ENCODE data around the gene KCNQ5. TPM values are rescaled to one million over a fixed set of nuclear protein-coding genes. Genes with fewer than 3 reads are reported as not detected.

KCNQ5 gene
- total RNA-seq, 1 donor from 2014 or later, result 10.1 TPM

- ChIA-PET CTCF (interaction anchor here (0.6 to 12.2 kb wide), 17 partner anchors 10 to 718 kb away, joined by 3 to 423 read pairs (median 5); partner anchors contain the start of gene KCNQ5), POLR2A (interaction anchor here (0.7 to 3.4 kb wide), 2 partner anchors 513 to 549 kb away, joined by 3 to 20 read pairs; no protein-coding TSS in a partner anchor)
- peaks cover 4% of the 10 kb centered on the region for H3K4me1 Mint-ChIP-seq
- H3K27me3 Mint-ChIP-seq, result no peaks in the 10 kb centered on the region
- peak overlapping the region; percentile 33 for H3K4me3 Mint-ChIP-seq
- peak; percentile 8 for TF ChIP-seq CTCF (IDR thresholded peaks at IDR 0.05)
- peaks cover 4% of the 10 kb centered on the region for H3K36me3 Mint-ChIP-seq (ENCODE audit: low read depth)
- DNase-seq (peak; percentile 72), ATAC-seq (ENCODE audit: low read depth) (peak; percentile 90)
- intact Hi-C loops (cut with micrococcal nuclease), result loop anchor here (1.0 to 5.0 kb wide), 7 partner anchors 51 to 878 kb away; no protein-coding TSS in a partner anchor
- no peaks in the 10 kb centered on the region for H3K9me3 Mint-ChIP-seq
- no peak overlapping the region for H3K27ac Mint-ChIP-seq
Measured at GRCh38 chr6:73129653-73130443, 508.0 kb downstream of the KCNQ5 start.

- ChIA-PET CTCF (interaction anchor here (0.6 to 12.2 kb wide), 5 partner anchors 46 to 1926 kb away, joined by 3 to 423 read pairs (median 9); partner anchors contain the start of gene KCNQ5), POLR2A (no interaction called here)
- intact Hi-C loops (cut with micrococcal nuclease), result loop anchor here (5.0 kb wide), 1 partner anchor 879 kb away; no protein-coding TSS in a partner anchor
- TF ChIP-seq CTCF (IDR thresholded peaks at IDR 0.05), result no peak
- Mint-ChIP-seq H3K36me3 (ENCODE audit: low read depth) (peaks cover 4% of the 10 kb centered on the region), H3K9me3 (no peaks in the 10 kb centered on the region), H3K4me3 (no peak overlapping the region), H3K27ac (no peak overlapping the region), H3K4me1 (peaks cover 4% of the 10 kb centered on the region), H3K27me3 (no peaks in the 10 kb centered on the region)
- ATAC-seq (ENCODE audit: low read depth), result no peak
- DNase-seq, result no peak
Measured at GRCh38 chr6:73131706-73132105, 509.8 kb downstream of the KCNQ5 start.

GRCh38 chr6:73134588-73134987 lies 512.7 kb downstream of the KCNQ5 start:
- no peak for TF ChIP-seq CTCF (IDR thresholded peaks at IDR 0.05)
- H3K4me3 Mint-ChIP-seq, result no peak overlapping the region
- no peaks in the 10 kb centered on the region for H3K27me3 Mint-ChIP-seq
- H3K36me3 Mint-ChIP-seq (ENCODE audit: low read depth), result peaks cover 4% of the 10 kb centered on the region
- ChIA-PET POLR2A (no interaction called here), CTCF (interaction anchor here (0.7 to 12.2 kb wide), 4 partner anchors 16 to 723 kb away, joined by 3 to 423 read pairs (median 59); partner anchors contain the start of gene KCNQ5)
- ATAC-seq (ENCODE audit: low read depth) (peak; percentile 67), DNase-seq (peak; percentile 22)
- intact Hi-C loops (cut with micrococcal nuclease), result loop anchor here (1.0 to 5.0 kb wide), 2 partner anchors 722 to 882 kb away; no protein-coding TSS in a partner anchor
- H3K9me3 Mint-ChIP-seq, result no peaks in the 10 kb centered on the region
- peaks cover 4% of the 10 kb centered on the region for H3K4me1 Mint-ChIP-seq
- no peak overlapping the region for H3K27ac Mint-ChIP-seq

GRCh38 chr6:73139681-73140383 lies 518.0 kb downstream of the KCNQ5 start:
- Mint-ChIP-seq H3K4me3 (no peak overlapping the region), H3K36me3 (ENCODE audit: low read depth) (peaks cover 3% of the 10 kb centered on the region), H3K9me3 (no peaks in the 10 kb centered on the region), H3K27ac (no peak overlapping the region), H3K4me1 (no peaks in the 10 kb centered on the region), H3K27me3 (no peaks in the 10 kb centered on the region)
- TF ChIP-seq CTCF (IDR thresholded peaks at IDR 0.05), result no peak
- ChIA-PET POLR2A (no interaction called here), CTCF (no interaction called here)
- no peak for DNase-seq
- intact Hi-C loops (cut with micrococcal nuclease), result no loop called here
- ATAC-seq (ENCODE audit: low read depth), result no peak

- H3K4me3 Mint-ChIP-seq, result no peak overlapping the region
- H3K4me1 Mint-ChIP-seq, result peaks cover 8% of the 10 kb centered on the region
- no peak for TF ChIP-seq CTCF (IDR thresholded peaks at IDR 0.05)
- intact Hi-C loops (cut with micrococcal nuclease), result no loop called here
- no peaks in the 10 kb centered on the region for H3K27me3 Mint-ChIP-seq
- POLR2A ChIA-PET, result no interaction called here
- ATAC-seq (ENCODE audit: low read depth) (no peak), DNase-seq (no peak)
- peaks cover 7% of the 10 kb centered on the region for H3K36me3 Mint-ChIP-seq (ENCODE audit: low read depth)
- CTCF ChIA-PET, result interaction anchor here (1.3 kb wide), 1 partner anchor 13 kb away, joined by 4 read pairs; no protein-coding TSS in a partner anchor
- peaks cover 4% of the 10 kb centered on the region for H3K9me3 Mint-ChIP-seq
- H3K27ac Mint-ChIP-seq, result no peak overlapping the region
Measured at GRCh38 chr6:73143551-73143950, 521.7 kb downstream of the KCNQ5 start.

Data from activated B cell treated with CpG ODN at 0.5 μM for 24 hours (primary cell).